ENCODE data around the gene LCA5L. TPM values are rescaled to one million over a fixed set of nuclear protein-coding genes. Genes with fewer than 3 reads are reported as not detected.
A peak's percentile ranks its signal among the peaks of the same experiment; 100 is the strongest.

LCA5L gene
- total RNA-seq, 1 donor from 2014 or later, result 0.53 TPM

GRCh38 chr21:39406065-39406464 is 39.5 kb downstream of the LCA5L start:
- no peak for FAIRE-seq
- Histone ChIP-seq H3K36me3 (ENCODE audit: control insufficient read depth, insufficient read depth, low read length) (no peaks in the 10 kb centered on the region), H3K4me3 (ENCODE audit: low read depth, low read length) (no peak overlapping the region), H3K27me3 (ENCODE audit: control insufficient read depth, insufficient read depth, low read length) (no peaks in the 10 kb centered on the region)
- no peak for DNase-seq (ENCODE audit: low read depth)
- TF ChIP-seq, protein P1, sequence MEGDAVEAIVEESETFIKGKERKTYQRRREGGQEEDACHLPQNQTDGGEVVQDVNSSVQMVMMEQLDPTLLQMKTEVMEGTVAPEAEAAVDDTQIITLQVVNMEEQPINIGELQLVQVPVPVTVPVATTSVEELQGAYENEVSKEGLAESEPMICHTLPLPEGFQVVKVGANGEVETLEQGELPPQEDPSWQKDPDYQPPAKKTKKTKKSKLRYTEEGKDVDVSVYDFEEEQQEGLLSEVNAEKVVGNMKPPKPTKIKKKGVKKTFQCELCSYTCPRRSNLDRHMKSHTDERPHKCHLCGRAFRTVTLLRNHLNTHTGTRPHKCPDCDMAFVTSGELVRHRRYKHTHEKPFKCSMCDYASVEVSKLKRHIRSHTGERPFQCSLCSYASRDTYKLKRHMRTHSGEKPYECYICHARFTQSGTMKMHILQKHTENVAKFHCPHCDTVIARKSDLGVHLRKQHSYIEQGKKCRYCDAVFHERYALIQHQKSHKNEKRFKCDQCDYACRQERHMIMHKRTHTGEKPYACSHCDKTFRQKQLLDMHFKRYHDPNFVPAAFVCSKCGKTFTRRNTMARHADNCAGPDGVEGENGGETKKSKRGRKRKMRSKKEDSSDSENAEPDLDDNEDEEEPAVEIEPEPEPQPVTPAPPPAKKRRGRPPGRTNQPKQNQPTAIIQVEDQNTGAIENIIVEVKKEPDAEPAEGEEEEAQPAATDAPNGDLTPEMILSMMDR (IDR thresholded peaks at IDR 0.05; ENCODE audit: insufficient read depth, low read length, severe bottlenecking), result no peak

- DNase-seq (ENCODE audit: low read depth) (no peak), FAIRE-seq (no peak)
- H3K36me3 ChIP-seq (ENCODE audit: control insufficient read depth, insufficient read depth, low read length), result peaks cover 1% of the 10 kb centered on the region
- no peak overlapping the region for H3K4me3 ChIP-seq (ENCODE audit: low read depth, low read length)
- H3K27me3 ChIP-seq (ENCODE audit: control insufficient read depth, insufficient read depth, low read length), result no peaks in the 10 kb centered on the region
- TF ChIP-seq, protein P1 (IDR thresholded peaks at IDR 0.05; ENCODE audit: insufficient read depth, low read length, severe bottlenecking), result no peak
These were observed 45.4 kb downstream of the LCA5L start for GRCh38 chr21:39400173-39400572.

DNA sequence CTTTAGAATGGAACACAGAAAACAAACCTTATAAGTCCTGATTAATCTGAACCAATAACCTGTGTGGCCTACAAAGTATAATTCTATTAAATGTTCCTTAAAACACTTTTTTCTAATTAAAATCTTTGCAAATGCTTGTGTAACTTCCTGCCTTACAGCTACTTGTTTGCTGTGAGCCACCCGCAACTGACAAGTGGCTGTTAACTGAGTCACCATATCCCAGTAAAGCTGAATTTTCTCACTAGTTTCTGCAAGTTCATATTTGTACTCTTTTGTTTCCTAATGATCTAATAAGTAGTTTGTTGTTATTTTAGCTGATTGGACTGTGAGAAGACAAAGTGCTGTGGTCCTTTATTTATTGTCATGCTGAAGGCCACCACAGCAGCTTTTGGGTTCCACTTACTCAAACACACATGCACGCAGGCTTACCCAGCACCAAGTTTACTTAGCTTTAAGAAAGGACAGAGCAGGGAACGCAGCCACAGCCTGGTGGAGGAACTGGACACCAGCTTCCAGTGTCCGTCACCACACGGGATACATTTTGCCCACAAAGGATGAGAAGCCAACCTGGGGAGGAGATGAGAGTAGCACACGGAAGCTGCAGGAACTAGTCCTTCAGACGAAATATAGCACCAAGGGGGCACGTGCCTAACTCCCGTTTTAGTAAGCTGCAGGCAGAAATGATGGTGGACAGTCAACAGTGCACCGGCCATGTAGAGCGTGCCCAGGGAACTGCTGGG is 47.8 kb downstream of the LCA5L start:
- no peak for FAIRE-seq

GRCh38 chr21:39392981-39393380 is 52.6 kb downstream of the LCA5L start:
- no peaks in the 10 kb centered on the region for H3K27me3 ChIP-seq (ENCODE audit: control insufficient read depth, insufficient read depth, low read length)
- FAIRE-seq, result no peak
- no peak overlapping the region for H3K4me3 ChIP-seq (ENCODE audit: low read depth, low read length)
- no peak for DNase-seq (ENCODE audit: low read depth)
- H3K36me3 ChIP-seq (ENCODE audit: control insufficient read depth, insufficient read depth, low read length), result peaks cover 10% of the 10 kb centered on the region
- TF ChIP-seq, protein P1 (IDR thresholded peaks at IDR 0.05; ENCODE audit: insufficient read depth, low read length, severe bottlenecking), result no peak

More for the DNA sequence above, 47.8 kb downstream of the LCA5L start:
- H3K36me3 ChIP-seq (ENCODE audit: control insufficient read depth, insufficient read depth, low read length), result peaks cover 6% of the 10 kb centered on the region
- no peaks in the 10 kb centered on the region for H3K27me3 ChIP-seq (ENCODE audit: control insufficient read depth, insufficient read depth, low read length)
- DNase-seq (ENCODE audit: low read depth), result peak; percentile 77
- TF ChIP-seq, protein P1 (IDR thresholded peaks at IDR 0.05; ENCODE audit: insufficient read depth, low read length, severe bottlenecking), result no peak
- no peak overlapping the region for H3K4me3 ChIP-seq (ENCODE audit: low read depth, low read length)

DNA sequence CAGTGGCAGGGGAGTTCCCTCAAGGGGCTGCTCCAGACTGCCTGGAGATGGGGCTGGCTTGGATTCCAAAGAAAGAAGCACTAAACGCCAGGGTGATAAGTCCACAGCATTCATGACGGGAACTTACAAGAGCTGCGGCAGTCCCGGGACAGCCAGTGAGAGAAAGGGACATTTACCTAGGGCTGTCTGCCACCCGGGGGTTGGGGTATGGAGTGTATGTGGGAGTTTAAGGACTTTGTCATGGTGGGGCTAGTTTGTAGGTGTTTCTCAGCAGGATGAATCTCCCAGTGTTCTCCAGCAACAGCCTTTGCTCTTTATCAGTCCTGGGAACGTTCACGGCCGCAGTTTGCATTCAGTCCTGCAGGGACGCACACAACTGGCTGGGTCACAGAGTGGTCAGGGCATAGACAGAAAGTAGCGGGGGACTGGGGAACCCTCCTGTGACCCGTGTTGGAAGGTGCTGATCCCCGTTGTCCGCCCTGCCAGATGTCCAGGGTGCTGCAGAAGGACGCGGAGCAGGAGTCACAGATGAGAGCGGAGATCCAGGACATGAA is 55.3 kb downstream of the LCA5L start:
- Histone ChIP-seq H3K4me3 (ENCODE audit: low read depth, low read length) (no peak overlapping the region), H3K27me3 (ENCODE audit: control insufficient read depth, insufficient read depth, low read length) (no peaks in the 10 kb centered on the region), H3K36me3 (ENCODE audit: control insufficient read depth, insufficient read depth, low read length) (peaks cover 10% of the 10 kb centered on the region)
- DNase-seq (ENCODE audit: low read depth), result no peak
- FAIRE-seq, result no peak
- TF ChIP-seq, protein P1 (IDR thresholded peaks at IDR 0.05; ENCODE audit: insufficient read depth, low read length, severe bottlenecking), result no peak

All from bronchial epithelial cell (primary cell).